Gastrocnemius medialis (tissue), 4 donors: ENCODE measurements around the gene SLX9.

Experiments
- POLR2A ChIP-seq, 2 donors: fragments of 450-650 bp; IDR thresholded peaks; one replicate each; pipeline ENCODE4 v1.6.1; 2017; ENCODE audit warnings: antibody characterized with exemption in 2 of 2, mild to moderate bottlenecking in 2 of 2, moderate library complexity in 2 of 2
- TF ChIP-seq, protein P1 (sequence below), 5 experiments: fragments of 450-650 bp in 3 of 5; fragments of 200-600 bp in 2 of 5; sonication (generic) in 2 of 5; IDR thresholded peaks in 4 of 5; conservative IDR thresholded peaks in 1 of 5; 1 replicate in 4 of 5; 2 replicates in 1 of 5; pipeline ENCODE4 v1.5.1; 2016 to 2019; ENCODE audit warnings: antibody characterized with exemption in 5 of 5, mild to moderate bottlenecking in 3 of 5, moderate library complexity in 3 of 5

DNA sequence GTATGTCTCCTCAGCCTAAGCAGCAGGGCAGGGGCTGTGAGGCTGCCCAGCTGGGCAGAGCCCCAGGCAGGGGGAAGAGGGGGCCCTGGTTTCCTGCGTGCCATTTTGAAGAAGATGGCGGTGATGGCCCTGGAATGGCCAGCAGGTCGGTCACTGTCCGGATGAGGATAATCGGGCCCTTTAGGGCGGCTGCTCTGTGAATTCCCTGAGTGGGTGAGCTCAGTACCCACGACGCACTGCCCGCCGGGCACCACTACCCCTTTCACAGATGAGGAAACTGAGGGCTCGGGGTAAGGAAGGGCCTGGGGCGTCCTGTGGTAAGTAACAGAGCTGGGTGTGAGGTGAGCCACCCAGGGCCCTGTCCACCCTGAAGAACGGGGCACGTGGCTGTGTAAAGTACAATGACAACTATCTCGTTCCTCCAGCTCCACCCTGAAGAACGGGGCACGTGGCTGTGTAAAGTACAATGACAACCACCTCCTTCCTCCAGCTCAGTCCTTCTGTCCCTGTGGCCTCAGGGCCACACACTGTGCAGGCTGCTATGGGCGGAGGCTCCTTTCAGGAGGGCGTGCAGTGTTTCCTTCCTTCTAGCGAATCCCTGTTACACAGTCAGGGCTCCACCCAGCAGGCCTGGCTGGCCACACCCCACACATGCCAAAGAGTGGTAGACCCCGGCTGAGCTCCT, 42.4 kb upstream of the SLX9 start:
- TF ChIP-seq, protein P1, sequence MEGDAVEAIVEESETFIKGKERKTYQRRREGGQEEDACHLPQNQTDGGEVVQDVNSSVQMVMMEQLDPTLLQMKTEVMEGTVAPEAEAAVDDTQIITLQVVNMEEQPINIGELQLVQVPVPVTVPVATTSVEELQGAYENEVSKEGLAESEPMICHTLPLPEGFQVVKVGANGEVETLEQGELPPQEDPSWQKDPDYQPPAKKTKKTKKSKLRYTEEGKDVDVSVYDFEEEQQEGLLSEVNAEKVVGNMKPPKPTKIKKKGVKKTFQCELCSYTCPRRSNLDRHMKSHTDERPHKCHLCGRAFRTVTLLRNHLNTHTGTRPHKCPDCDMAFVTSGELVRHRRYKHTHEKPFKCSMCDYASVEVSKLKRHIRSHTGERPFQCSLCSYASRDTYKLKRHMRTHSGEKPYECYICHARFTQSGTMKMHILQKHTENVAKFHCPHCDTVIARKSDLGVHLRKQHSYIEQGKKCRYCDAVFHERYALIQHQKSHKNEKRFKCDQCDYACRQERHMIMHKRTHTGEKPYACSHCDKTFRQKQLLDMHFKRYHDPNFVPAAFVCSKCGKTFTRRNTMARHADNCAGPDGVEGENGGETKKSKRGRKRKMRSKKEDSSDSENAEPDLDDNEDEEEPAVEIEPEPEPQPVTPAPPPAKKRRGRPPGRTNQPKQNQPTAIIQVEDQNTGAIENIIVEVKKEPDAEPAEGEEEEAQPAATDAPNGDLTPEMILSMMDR (IDR thresholded peaks at IDR 0.05 in 4 of 5, conservative IDR thresholded peaks at IDR 0.05 in 1 of 5), result no peak
- no peak for TF ChIP-seq POLR2A (IDR thresholded peaks at IDR 0.05)
